ENCODE measurements around the gene ZCCHC14. TPM values are rescaled to one million over a fixed set of nuclear protein-coding genes. Genes with fewer than 3 reads are reported as not detected.
A peak's percentile ranks its signal among the peaks of the same experiment; 100 is the strongest.

Gene ZCCHC14
- total RNA-seq, 1 experiment from 2014 or later: 30.3 TPM

GRCh38 chr16:87459833-87460232, 33.0 kb downstream of the ZCCHC14 start:
- CTCF ChIA-PET: no interaction called here
- H3K4me1 ChIP-seq (ENCODE audit: insufficient read depth, low read length, poor library complexity, severe bottlenecking): peaks cover 40% of the 10 kb centered on the region
- BruUV-seq (replicated peaks): no TSS peak
- no peak overlapping the region for H3K4me3 ChIP-seq (ENCODE audit: low read depth, low read length, poor library complexity, severe bottlenecking)
- no peak for DNase-seq (ENCODE audit: low spot score)
- no peaks in the 10 kb centered on the region for H3K27me3 ChIP-seq (replicated peaks; ENCODE audit: insufficient read depth, low read depth, low read length, poor library complexity)
- POLR2A ChIA-PET (ENCODE audit: low non-redundant PET): no interaction called here
- intact Hi-C loops (cut with micrococcal nuclease; ENCODE audit: unreplicated experiment): no loop called here
- no peak for TF ChIP-seq CTCF (conservative IDR thresholded peaks at IDR 0.05; ENCODE audit: low read depth, low read length)
- H3K9me3 ChIP-seq (ENCODE audit: low read depth, low read length, poor library complexity, severe bottlenecking): no peaks in the 10 kb centered on the region
- no peak overlapping the region for H3K27ac ChIP-seq (ENCODE audit: low read depth, low read length, poor library complexity, severe bottlenecking)
- H3K36me3 ChIP-seq (ENCODE audit: insufficient read depth, low read length, poor library complexity, severe bottlenecking): peaks cover 14% of the 10 kb centered on the region

- Histone ChIP-seq H3K4me3 (ENCODE audit: low read depth, low read length, poor library complexity, severe bottlenecking) (no peak overlapping the region), H3K27ac (ENCODE audit: low read depth, low read length, poor library complexity, severe bottlenecking) (no peak overlapping the region), H3K27me3 (replicated peaks; ENCODE audit: insufficient read depth, low read depth, low read length, poor library complexity) (no peaks in the 10 kb centered on the region), H3K4me1 (ENCODE audit: insufficient read depth, low read length, poor library complexity, severe bottlenecking) (peaks cover 32% of the 10 kb centered on the region), H3K36me3 (ENCODE audit: insufficient read depth, low read length, poor library complexity, severe bottlenecking) (peaks cover 14% of the 10 kb centered on the region), H3K9me3 (ENCODE audit: low read depth, low read length, poor library complexity, severe bottlenecking) (no peaks in the 10 kb centered on the region)
- CTCF ChIA-PET: no interaction called here
- no peak for TF ChIP-seq CTCF (conservative IDR thresholded peaks at IDR 0.05; ENCODE audit: low read depth, low read length)
- no peak for TF ChIP-seq EZH2 (IDR thresholded peaks at IDR 0.05; ENCODE audit: borderline replicate concordance, low read depth, low read length, poor library complexity, severe bottlenecking)
- intact Hi-C loops (cut with micrococcal nuclease; ENCODE audit: unreplicated experiment): no loop called here
- no peak for DNase-seq (ENCODE audit: low spot score)
- POLR2A ChIA-PET (ENCODE audit: low non-redundant PET): no interaction called here
- no TSS peak for BruUV-seq (replicated peaks)
These were observed 33.8 kb downstream of the ZCCHC14 start for GRCh38 chr16:87459027-87459426.

- no TSS peak for BruUV-seq (replicated peaks)
- POLR2A ChIA-PET (ENCODE audit: low non-redundant PET): no interaction called here
- intact Hi-C loops (cut with micrococcal nuclease; ENCODE audit: unreplicated experiment): no loop called here
- DNase-seq (ENCODE audit: low spot score): no peak
- Histone ChIP-seq H3K4me1 (ENCODE audit: insufficient read depth, low read length, poor library complexity, severe bottlenecking) (peaks cover 28% of the 10 kb centered on the region), H3K27ac (ENCODE audit: low read depth, low read length, poor library complexity, severe bottlenecking) (peak overlapping the region; percentile 55), H3K4me3 (ENCODE audit: low read depth, low read length, poor library complexity, severe bottlenecking) (no peak overlapping the region), H3K27me3 (replicated peaks; ENCODE audit: insufficient read depth, low read depth, low read length, poor library complexity) (no peaks in the 10 kb centered on the region), H3K9me3 (ENCODE audit: low read depth, low read length, poor library complexity, severe bottlenecking) (no peaks in the 10 kb centered on the region), H3K36me3 (ENCODE audit: insufficient read depth, low read length, poor library complexity, severe bottlenecking) (peaks cover 14% of the 10 kb centered on the region)
- CTCF ChIA-PET: no interaction called here
- TF ChIP-seq CTCF (conservative IDR thresholded peaks at IDR 0.05; ENCODE audit: low read depth, low read length): no peak
- TF ChIP-seq EZH2 (IDR thresholded peaks at IDR 0.05; ENCODE audit: borderline replicate concordance, low read depth, low read length, poor library complexity, severe bottlenecking): no peak
These were observed 34.4 kb downstream of the ZCCHC14 start for GRCh38 chr16:87458424-87458915.
